ENCODE data around the gene RELB.

DNA sequence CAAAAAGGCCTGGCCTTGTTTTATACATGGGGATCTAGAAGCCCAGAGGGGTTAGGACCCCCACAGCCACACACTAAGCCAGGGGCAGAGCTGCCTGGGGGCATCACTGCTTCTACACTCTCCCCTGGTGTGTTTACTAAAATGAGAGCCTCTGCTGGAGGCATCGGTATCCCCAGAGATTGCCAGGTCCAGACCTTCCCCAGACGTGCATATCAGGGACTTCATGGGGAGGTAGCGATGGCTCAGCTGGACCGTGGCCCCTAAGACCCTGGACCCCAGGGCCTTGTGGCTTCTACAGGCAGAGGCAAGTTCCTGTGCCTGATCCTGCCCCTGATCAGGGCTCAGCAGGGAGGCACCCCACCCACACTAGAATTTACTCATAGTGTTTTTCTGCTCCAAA is 32.6 kb upstream of the RELB start:
- TF ChIP-seq POLR2AphosphoS5 (IDR thresholded peaks at IDR 0.05; ENCODE audit: low read depth, low read length) (no peak), POLR2A (IDR thresholded peaks at IDR 0.05; ENCODE audit: low read depth, low read length) (no peak), TAF1 (IDR thresholded peaks at IDR 0.05; ENCODE audit: borderline replicate concordance, low read depth, low read length) (no peak)

Measured in GM12892 (cell line).